Neuronal stem cell (in vitro differentiated cells): Measurements from ENCODE around the gene FTCD.

Source experiments
- DNase-seq: peaks from one replicate; pipeline ENCODE4 v3.0.0-alpha.2; 2013; ENCODE audit warnings: low spot score
- H2AFZ ChIP-seq: one replicate; pipeline ENCODE4 v1.6.1; 2013; ENCODE audit warnings: mild to moderate bottlenecking, low read length, inconsistent platforms
- H2AK5ac ChIP-seq: 2 replicates; pipeline ENCODE4 v1.6.1; 2013; ENCODE audit warnings: low read depth, mild to moderate bottlenecking, inconsistent platforms, low read length, moderate library complexity, mixed read lengths
- H2BK120ac ChIP-seq: 2 replicates; pipeline ENCODE4 v1.6.1; 2013; ENCODE audit warnings: low read depth, mild to moderate bottlenecking, inconsistent platforms, low read length, moderate library complexity, mixed read lengths
- H2BK12ac ChIP-seq: one replicate; pipeline ENCODE4 v1.6.1; 2013; ENCODE audit warnings: low read length, inconsistent platforms
- H2BK15ac ChIP-seq: 2 replicates; pipeline ENCODE4 v1.6.1; 2013; ENCODE audit warnings: mild to moderate bottlenecking, low read length, inconsistent platforms, mixed read lengths
- H2BK5ac ChIP-seq: one replicate; pipeline ENCODE4 v1.6.1; 2013; ENCODE audit warnings: inconsistent platforms, mild to moderate bottlenecking, low read length, moderate library complexity
- H3K14ac ChIP-seq: one replicate; pipeline ENCODE4 v1.6.1; 2013; ENCODE audit warnings: low read length, inconsistent platforms
- H3K18ac ChIP-seq: 2 replicates; pipeline ENCODE4 v1.6.1; 2013; ENCODE audit warnings: low read length, inconsistent platforms
- H3K23ac ChIP-seq: 2 replicates; pipeline ENCODE4 v1.6.1; 2013; ENCODE audit warnings: low read depth, mild to moderate bottlenecking, mixed read lengths, low read length, inconsistent platforms; ENCODE audit not compliant: poor library complexity
- H3K27ac ChIP-seq: replicated peaks from 3 replicates; pipeline ENCODE4 v1.5.1; 2013; ENCODE audit warnings: low read length, inconsistent platforms
- H3K27me3 ChIP-seq, 3 experiments: 2 replicates each; pipeline ENCODE4 v1.6.1; 2013; ENCODE audit warnings: low read length in 3 of 3, mild to moderate bottlenecking in 2 of 3, inconsistent platforms in 1 of 3, low read depth in 1 of 3, mixed read lengths in 1 of 3, moderate library complexity in 1 of 3; ENCODE audit not compliant: control insufficient read depth in 3 of 3, insufficient read depth in 3 of 3
- H3K36me3 ChIP-seq, 2 donors: replicated peaks in 1 of 2; 2 replicates each; pipeline ENCODE4 v1.6.1; 2013; ENCODE audit warnings: low read length in 2 of 2; ENCODE audit not compliant: control insufficient read depth in 2 of 2, insufficient read depth in 2 of 2
- H3K4ac ChIP-seq: 2 replicates; pipeline ENCODE4 v1.6.1; 2013; ENCODE audit warnings: inconsistent platforms, mild to moderate bottlenecking, low read length, moderate library complexity
- H3K4me1 ChIP-seq, 2 donors: 1 replicate in 1 of 2; 2 replicates in 1 of 2; pipeline ENCODE4 v1.6.1; 2013; ENCODE audit warnings: low read length in 2 of 2, low read depth in 1 of 2; ENCODE audit not compliant: control insufficient read depth in 2 of 2, insufficient read depth in 1 of 2
- H3K4me2 ChIP-seq: one replicate; pipeline ENCODE4 v1.6.1; 2013; ENCODE audit warnings: mild to moderate bottlenecking, low read length, inconsistent platforms; ENCODE audit not compliant: insufficient read depth, poor library complexity, severe bottlenecking
- H3K4me3 ChIP-seq, 2 donors: 2 replicates each; pipeline ENCODE4 v1.5.1; 2013; ENCODE audit warnings: low read length in 2 of 2, mild to moderate bottlenecking in 2 of 2, inconsistent platforms in 1 of 2, moderate library complexity in 1 of 2
- H3K79me1 ChIP-seq: one replicate; pipeline ENCODE4 v1.6.1; 2013; ENCODE audit warnings: low read depth, mild to moderate bottlenecking, inconsistent platforms, low read length, moderate library complexity
- H3K9ac ChIP-seq: one replicate; pipeline ENCODE4 v1.6.1; 2013; ENCODE audit warnings: mild to moderate bottlenecking, low read depth, low read length, inconsistent platforms; ENCODE audit not compliant: poor library complexity
- H3K9me3 ChIP-seq, 2 donors: replicated peaks in 1 of 2; 2 replicates each; pipeline versions ENCODE3 to v1.6.1; 2013; ENCODE audit warnings: low read length in 2 of 2, mild to moderate bottlenecking in 2 of 2, inconsistent platforms in 1 of 2, low read depth in 1 of 2, mixed read lengths in 1 of 2, moderate library complexity in 1 of 2; ENCODE audit not compliant: control insufficient read depth in 2 of 2, insufficient read depth in 1 of 2
- H4K8ac ChIP-seq: one replicate; pipeline ENCODE4 v1.6.1; 2013; ENCODE audit warnings: low read depth, mild to moderate bottlenecking, inconsistent platforms, low read length, moderate library complexity
- H4K91ac ChIP-seq: one replicate; pipeline ENCODE4 v1.6.1; 2013; ENCODE audit warnings: low read length, low read depth, mild to moderate bottlenecking, inconsistent platforms; ENCODE audit not compliant: poor library complexity
- WGBS, 2 donors: extraction: QIAGEN DNeasy Blood & Tissue Kit; methylation state at CpG; one replicate each; pipeline ENCODE4 v1.1.7; 2013; ENCODE audit warnings: missing lambda C conversion rate in 2 of 2, mixed read lengths in 1 of 2; ENCODE audit not compliant: insufficient read length in 2 of 2, insufficient replicate concordance in 1 of 2; ENCODE audit errors: extremely low coverage in 2 of 2; 5-methylcytosine and 5-hydroxymethylcytosine counted together

FTCD gene

GRCh38 chr21:46120301-46121285 is 34.8 kb downstream of the FTCD start:
- Histone ChIP-seq H3K4ac (no peak overlapping the region), H3K9ac (peak overlapping the region; percentile 60), H3K14ac (peak overlapping the region; percentile 89), H2AK5ac (peak overlapping the region; percentile 70), H4K91ac (no peak overlapping the region), H3K79me1 (peaks cover 5% of the 10 kb centered on the region), H3K27me3 (no peaks in the 10 kb centered on the region), H3K27ac (no peak overlapping the region), H3K23ac (no peak overlapping the region), H3K4me1 (no peaks in the 10 kb centered on the region), H2BK120ac (peak overlapping the region; percentile 31), H2BK12ac (no peak overlapping the region), H3K4me3 (no peak overlapping the region), H2BK5ac (no peak overlapping the region), H2BK15ac (peak overlapping the region; percentile 6), H3K18ac (peak overlapping the region; percentile 17), H3K36me3 (no peaks in the 10 kb centered on the region), H4K8ac (no peak overlapping the region), H3K4me2 (no peak overlapping the region), H2AFZ (no peak overlapping the region), H3K9me3 (no peaks in the 10 kb centered on the region)
- WGBS, 2 donors, result no CpG with 5 or more reads among the region's 26 CpGs
- no peak for DNase-seq

GRCh38 chr21:46119637-46120271 is 35.6 kb downstream of the FTCD start:
- Histone ChIP-seq H3K27me3 (no peaks in the 10 kb centered on the region), H3K14ac (peak overlapping the region; percentile 89), H3K18ac (peak overlapping the region; percentile 74), H2BK5ac (peak overlapping the region; percentile 39), H3K27ac (no peak overlapping the region), H3K23ac (peak overlapping the region; percentile 94), H2BK120ac (no peak overlapping the region), H3K9me3 (peaks cover 0 to 3% of the 10 kb centered on the region in 2 donors), H3K4me1 (no peaks in the 10 kb centered on the region), H2AFZ (no peak overlapping the region), H2BK15ac (no peak overlapping the region), H3K79me1 (peaks cover 5% of the 10 kb centered on the region), H3K4ac (no peak overlapping the region), H3K4me3 (no peak overlapping the region), H2AK5ac (peak overlapping the region; percentile 42), H4K8ac (no peak overlapping the region), H2BK12ac (no peak overlapping the region), H3K9ac (peak overlapping the region; percentile 40), H3K4me2 (no peak overlapping the region), H3K36me3 (no peaks in the 10 kb centered on the region), H4K91ac (no peak overlapping the region)
- no CpG with 5 or more reads among the region's 14 CpGs for WGBS, 2 donors
- DNase-seq, result no peak

- no peaks in the 10 kb centered on the region for H3K36me3 ChIP-seq
These were observed 36.2 kb downstream of the FTCD start for GRCh38 chr21:46119144-46119636.

More at GRCh38 chr21:46119144-46119636, 36.2 kb downstream of the FTCD start:
- Histone ChIP-seq H3K4me2 (no peak overlapping the region), H3K79me1 (peaks cover 5% of the 10 kb centered on the region), H3K4me3 (no peak overlapping the region), H3K23ac (peak overlapping the region; percentile 94), H2AFZ (no peak overlapping the region), H3K9ac (no peak overlapping the region), H3K18ac (no peak overlapping the region), H3K9me3 (peaks cover 0 to 3% of the 10 kb centered on the region in 2 donors), H2BK12ac (no peak overlapping the region), H2BK120ac (no peak overlapping the region), H3K14ac (peak overlapping the region; percentile 33), H4K91ac (no peak overlapping the region), H3K4me1 (no peaks in the 10 kb centered on the region), H4K8ac (no peak overlapping the region), H3K4ac (no peak overlapping the region), H3K27me3 (no peaks in the 10 kb centered on the region), H2AK5ac (peak overlapping the region; percentile 42), H2BK15ac (no peak overlapping the region), H2BK5ac (peak overlapping the region; percentile 39), H3K27ac (no peak overlapping the region)
- no CpG with 5 or more reads among the region's 12 CpGs for WGBS, 2 donors
- DNase-seq, result no peak
